HCT116 (cell line): Measurements from ENCODE around the gene CRY1. TPM values are rescaled to one million over a fixed set of nuclear protein-coding genes. Genes with fewer than 3 reads are reported as not detected.

Experiments used
- ATAC-seq: fragments of 200-7000 bp; cut with Tn5 transposase; 2 replicates; pipeline ENCODE4 v1.9.1; 2020; ENCODE audit warnings: mild to moderate bottlenecking, moderate library complexity
- BruUV-seq: library from RNA; stranded (reverse); fragments of 400-500 nt; replicated peaks from 2 replicates; lab custom pipeline; 2021; lab: Mats Ljungman, UMichigan
- CTCF ChIA-PET: fragments of 300-600 bp; sonication (Branson Sonifier 250); formaldehyde crosslinking; loops from one replicate; lab custom pipeline; 2021; ENCODE audit warnings: antibody characterized with exemption; lab: Charles Lee
- POLR2A ChIA-PET: fragments of 300-600, 350-600 bp; sonication (Branson Sonifier 250); formaldehyde crosslinking; loops from one replicate; lab custom pipeline; 2021; ENCODE audit warnings: antibody characterized with exemption; lab: Charles Lee
- RAD21 ChIA-PET, 2 experiments: fragments of 300-600 bp; sonication (Branson Sonifier 250); formaldehyde crosslinking; loops; one replicate each; lab custom pipeline; 2023; ENCODE audit warnings: low total read pairs in 2 of 2; ENCODE audit not compliant: uncharacterized antibody in 2 of 2, unreplicated experiment in 2 of 2, low non-redundant PET in 1 of 2; lab: Charles Lee
- DNase-seq: peaks from one replicate; pipeline ENCODE4 v3.0.0-alpha.2; 2010; ENCODE audit warnings: low read depth, low spot score
- H2AFZ ChIP-seq: fragments of 200-600 bp; shearing (Covaris generic), sonication (generic); 2 replicates; pipeline ENCODE4 v1.6.1; 2017; ENCODE audit warnings: low read depth, mixed run types, mixed read lengths, antibody characterized with exemption, low read length; ENCODE audit not compliant: poor library complexity, severe bottlenecking
- H3K27ac ChIP-seq: 2 replicates; pipeline ENCODE4 v1.5.1; 2012; ENCODE audit warnings: low read depth, low read length
- H3K27me3 ChIP-seq: fragments of 200-600 bp; sonication (generic); 2 replicates; pipeline ENCODE4 v1.6.1; 2016; ENCODE audit warnings: mixed run types, low read length, mixed read lengths; ENCODE audit not compliant: insufficient read depth
- H3K36me3 ChIP-seq, 2 experiments: fragments of 200-500 bp in 1 of 2; fragments of 200-600 bp in 1 of 2; sonication (Bioruptor generic) in 1 of 2; sonication (generic) in 1 of 2; 2 replicates each; pipeline versions ENCODE4 v1.5.1 to v1.6.1; 2014 to 2016; ENCODE audit warnings: low read length in 2 of 2, inconsistent platforms in 1 of 2, mixed read lengths in 1 of 2, mixed run types in 1 of 2; ENCODE audit not compliant: insufficient read depth in 2 of 2, control insufficient read depth in 1 of 2
- H3K4me1 ChIP-seq, 2 experiments: fragments of 200-600 bp in 1 of 2; sonication (generic) in 1 of 2; 2 replicates each; pipeline versions ENCODE4 v1.5.1 to v1.6.1; 2012 to 2017; ENCODE audit warnings: low read length in 2 of 2, inconsistent platforms in 1 of 2, mild to moderate bottlenecking in 1 of 2, mixed read lengths in 1 of 2, mixed run types in 1 of 2, moderate library complexity in 1 of 2; ENCODE audit not compliant: insufficient read depth in 2 of 2, control insufficient read depth in 1 of 2
- H3K4me2 ChIP-seq: fragments of 200-600 bp; sonication (generic); 2 replicates; pipeline ENCODE4 v1.6.1; 2017; ENCODE audit warnings: mixed run types, low read length, mixed read lengths
- H3K4me3 ChIP-seq, 2 experiments: fragments of 200-600 bp in 1 of 2; sonication (generic) in 1 of 2; replicated peaks in 1 of 2; 2 replicates each; pipeline ENCODE4 v1.5.1; 2011 to 2016; ENCODE audit warnings: low read length in 2 of 2, control low read depth in 1 of 2, low read depth in 1 of 2, mild to moderate bottlenecking in 1 of 2, mixed read lengths in 1 of 2, mixed run types in 1 of 2
- H3K79me2 ChIP-seq: fragments of 200-600 bp; sonication (generic); 2 replicates; pipeline ENCODE4 v1.6.1; 2017; ENCODE audit warnings: mild to moderate bottlenecking, mixed run types, low read length, moderate library complexity, mixed read lengths; ENCODE audit not compliant: insufficient read depth
- H3K9ac ChIP-seq: fragments of 200-600 bp; sonication (generic); 2 replicates; pipeline ENCODE4 v1.6.1; 2016; ENCODE audit warnings: low read length, mixed read lengths
- H3K9me2 ChIP-seq: fragments of 200-600 bp; sonication (generic), shearing (Covaris generic); 2 replicates; pipeline ENCODE4 v1.6.1; 2017; ENCODE audit warnings: mixed run types, mild to moderate bottlenecking, moderate library complexity; ENCODE audit not compliant: insufficient read depth
- H3K9me3 ChIP-seq, 2 experiments: fragments of 200-500 bp in 1 of 2; fragments of 200-600 bp in 1 of 2; sonication (Bioruptor generic) in 1 of 2; sonication (generic) in 1 of 2; 2 replicates each; pipeline ENCODE4 v1.6.1; 2014 to 2017; ENCODE audit warnings: low read length in 2 of 2, mixed read lengths in 2 of 2, inconsistent platforms in 1 of 2, low read depth in 1 of 2, mild to moderate bottlenecking in 1 of 2, mixed run types in 1 of 2, moderate library complexity in 1 of 2; ENCODE audit not compliant: control insufficient read depth in 1 of 2, insufficient read depth in 1 of 2
- H4K20me1 ChIP-seq: fragments of 200-600 bp; sonication (generic), shearing (Covaris generic); 2 replicates; pipeline ENCODE4 v1.6.1; 2017; ENCODE audit warnings: mixed run types, mild to moderate bottlenecking, moderate library complexity; ENCODE audit not compliant: insufficient read depth
- CEBPB ChIP-seq: IDR thresholded peaks from 2 replicates; pipeline ENCODE4 v1.6.1; 2012; ENCODE audit warnings: low read depth
- EGR1 ChIP-seq: IDR thresholded peaks from 2 replicates; pipeline ENCODE4 v1.6.1; 2012; ENCODE audit warnings: low read depth
- ELF1 ChIP-seq: IDR thresholded peaks from 2 replicates; pipeline ENCODE4 v1.6.1; 2012; ENCODE audit warnings: low read depth, borderline replicate concordance
- EZH2 ChIP-seq: fragments of 200-600 bp; sonication (generic); IDR thresholded peaks from 2 replicates; pipeline ENCODE4 v1.6.1; 2017; ENCODE audit warnings: antibody characterized with exemption, mixed run types
- FOSL1 ChIP-seq: IDR thresholded peaks from 2 replicates; pipeline ENCODE4 v1.6.1; 2012; ENCODE audit warnings: low read depth
- JUND ChIP-seq: IDR thresholded peaks from 2 replicates; pipeline ENCODE4 v1.6.1; 2012
- POLR2AphosphoS5 ChIP-seq: IDR thresholded peaks from 2 replicates; pipeline ENCODE4 v1.6.1; 2011; ENCODE audit warnings: mild to moderate bottlenecking, low read depth, low read length, moderate library complexity
- RAD21 ChIP-seq: IDR thresholded peaks from 2 replicates; pipeline ENCODE4 v1.6.1; 2012; ENCODE audit warnings: low read depth, mild to moderate bottlenecking
- SP1 ChIP-seq: IDR thresholded peaks from 2 replicates; pipeline ENCODE4 v1.6.1; 2012; ENCODE audit warnings: low read depth
- TCF7L2 ChIP-seq: IDR thresholded peaks from 2 replicates; pipeline ENCODE4 v1.7.0; 2011; ENCODE audit warnings: borderline replicate concordance, inconsistent platforms; ENCODE audit not compliant: insufficient read depth, insufficient read length; ENCODE audit errors: extremely low read depth
- YY1 ChIP-seq: IDR thresholded peaks from 2 replicates; pipeline ENCODE4 v1.6.1; 2011; ENCODE audit warnings: low read length, low read depth, moderate library complexity, mild to moderate bottlenecking; ENCODE audit not compliant: insufficient replicate concordance; ENCODE audit errors: extremely low read depth
- ZFX ChIP-seq: fragments of 450-650 bp; IDR thresholded peaks from 2 replicates; pipeline ENCODE4 v1.6.1; 2017
- intact Hi-C: fragments of 100-400 bp; cut with micrococcal nuclease; formaldehyde crosslinking; loops from 2 replicates; pipeline ENCODE4 v1.10.0; 2022
- total RNA-seq: library from RNA; stranded (reverse); gene quantifications from one replicate; pipeline ENCODE4 v1.2.1, GENCODE V29; 2021; ENCODE audit not compliant: unreplicated experiment
- TF ChIP-seq, protein P1 (sequence below): IDR thresholded peaks from 2 replicates; pipeline ENCODE4 v1.6.1; 2012
- TF ChIP-seq, protein P2 (sequence below), 3 experiments: fragments of 200-600 bp in 1 of 3; sonication (generic) in 1 of 3; IDR thresholded peaks in 2 of 3; conservative IDR thresholded peaks in 1 of 3; 2 replicates each; pipeline ENCODE4 v1.5.1; 2012 to 2017; ENCODE audit warnings: low read depth in 2 of 3, low read length in 2 of 3, antibody characterized with exemption in 1 of 3, borderline replicate concordance in 1 of 3, control low read depth in 1 of 3, mild to moderate bottlenecking in 1 of 3, mixed read lengths in 1 of 3, mixed run types in 1 of 3, moderate library complexity in 1 of 3; ENCODE audit not compliant: insufficient read depth in 1 of 3
- TF ChIP-seq, protein P3 (sequence below): IDR thresholded peaks from 2 replicates; pipeline ENCODE4 v1.6.1; 2012
- TF ChIP-seq, protein P4 (sequence below): IDR thresholded peaks from 2 replicates; pipeline ENCODE4 v1.6.1; 2012; ENCODE audit warnings: low read depth
- TF ChIP-seq, protein P5 (sequence below): IDR thresholded peaks from 2 replicates; pipeline ENCODE4 v1.6.1; 2011; ENCODE audit warnings: mild to moderate bottlenecking, low read length, moderate library complexity; ENCODE audit not compliant: insufficient replicate concordance; ENCODE audit errors: extremely low read depth

Gene CRY1
- total RNA-seq, 1 experiment from 2014 or later = 16.3 TPM

DNA sequence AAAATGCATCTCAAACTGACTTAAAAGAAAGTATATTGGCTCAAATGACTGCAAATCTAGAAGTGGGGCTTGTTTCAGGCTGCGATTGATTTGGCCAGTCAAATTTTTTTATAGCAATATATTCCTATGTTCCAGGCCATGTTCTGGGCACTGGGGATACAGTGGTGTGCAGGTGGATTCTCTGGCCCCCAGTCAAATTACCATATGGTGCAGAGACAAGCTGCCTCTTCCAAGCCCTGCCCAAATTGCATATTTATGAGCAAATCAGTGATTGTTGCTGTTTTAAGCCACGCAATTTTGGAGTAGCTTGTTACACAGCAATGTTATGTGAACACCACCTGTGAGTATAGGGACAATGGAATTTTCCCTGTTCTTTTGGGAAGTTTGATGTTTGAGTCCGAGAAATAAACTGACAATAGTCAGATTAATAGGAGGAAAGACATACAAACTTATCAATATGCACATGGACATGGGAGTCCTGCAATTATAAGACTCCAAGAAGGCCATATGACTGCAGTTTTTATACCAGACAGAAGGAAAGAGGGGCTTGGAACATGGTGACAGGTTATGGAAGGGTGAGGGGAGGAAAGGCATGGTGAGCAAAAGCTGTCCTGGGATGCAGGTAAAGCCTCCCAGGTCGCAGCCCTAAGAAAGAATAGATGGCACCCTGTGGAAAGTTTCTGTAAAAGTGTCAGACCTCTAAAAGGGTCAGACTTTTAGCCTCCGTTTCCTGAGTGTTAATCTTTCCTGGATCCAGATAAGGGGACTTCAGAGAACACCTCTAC lies 13.1 kb upstream of the CRY1 start:
- H3K9ac ChIP-seq = no peak overlapping the region
- H3K36me3 ChIP-seq = no peaks in the 10 kb centered on the region
- no peaks in the 10 kb centered on the region for H3K9me2 ChIP-seq
- no peak overlapping the region for H3K4me2 ChIP-seq
- no peak overlapping the region for H2AFZ ChIP-seq
- peaks cover 0 to 8% of the 10 kb centered on the region in 2 experiments; a peak in 1 of 4 replicates for H3K4me1 ChIP-seq
- no peak overlapping the region for H3K4me3 ChIP-seq
- no peaks in the 10 kb centered on the region for H3K27me3 ChIP-seq
- DNase-seq (no peak), ATAC-seq (no peak)
- no peak overlapping the region for H3K27ac ChIP-seq
- intact Hi-C loops = loop anchor here (10.0 kb wide), 1 partner anchor 722 kb away; no protein-coding TSS in a partner anchor
- POLR2A ChIA-PET = no interaction called here
- BruUV-seq = no TSS peak
- CTCF ChIA-PET = no interaction called here
- H4K20me1 ChIP-seq = no peaks in the 10 kb centered on the region
- H3K79me2 ChIP-seq = no peaks in the 10 kb centered on the region
- RAD21 ChIA-PET = no interaction called here
- no peaks in the 10 kb centered on the region for H3K9me3 ChIP-seq
- TF ChIP-seq, protein P1, sequence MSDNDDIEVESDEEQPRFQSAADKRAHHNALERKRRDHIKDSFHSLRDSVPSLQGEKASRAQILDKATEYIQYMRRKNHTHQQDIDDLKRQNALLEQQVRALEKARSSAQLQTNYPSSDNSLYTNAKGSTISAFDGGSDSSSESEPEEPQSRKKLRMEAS = no peak
- TF ChIP-seq ZFX (no peak), JUND (no peak), FOSL1 (no peak), POLR2AphosphoS5 (no peak), YY1 (no peak), SP1 (no peak), RAD21 (no peak), EGR1 (no peak), EZH2 (no peak), ELF1 (no peak), TCF7L2 (no peak), CEBPB (no peak)
- TF ChIP-seq, protein P2, sequence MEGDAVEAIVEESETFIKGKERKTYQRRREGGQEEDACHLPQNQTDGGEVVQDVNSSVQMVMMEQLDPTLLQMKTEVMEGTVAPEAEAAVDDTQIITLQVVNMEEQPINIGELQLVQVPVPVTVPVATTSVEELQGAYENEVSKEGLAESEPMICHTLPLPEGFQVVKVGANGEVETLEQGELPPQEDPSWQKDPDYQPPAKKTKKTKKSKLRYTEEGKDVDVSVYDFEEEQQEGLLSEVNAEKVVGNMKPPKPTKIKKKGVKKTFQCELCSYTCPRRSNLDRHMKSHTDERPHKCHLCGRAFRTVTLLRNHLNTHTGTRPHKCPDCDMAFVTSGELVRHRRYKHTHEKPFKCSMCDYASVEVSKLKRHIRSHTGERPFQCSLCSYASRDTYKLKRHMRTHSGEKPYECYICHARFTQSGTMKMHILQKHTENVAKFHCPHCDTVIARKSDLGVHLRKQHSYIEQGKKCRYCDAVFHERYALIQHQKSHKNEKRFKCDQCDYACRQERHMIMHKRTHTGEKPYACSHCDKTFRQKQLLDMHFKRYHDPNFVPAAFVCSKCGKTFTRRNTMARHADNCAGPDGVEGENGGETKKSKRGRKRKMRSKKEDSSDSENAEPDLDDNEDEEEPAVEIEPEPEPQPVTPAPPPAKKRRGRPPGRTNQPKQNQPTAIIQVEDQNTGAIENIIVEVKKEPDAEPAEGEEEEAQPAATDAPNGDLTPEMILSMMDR (IDR thresholded peaks at IDR 0.05 in 2 of 3, conservative IDR thresholded peaks at IDR 0.05 in 1 of 3; ENCODE audit: borderline replicate concordance in 1 of 3, insufficient read depth in 1 of 3, low read depth in 2 of 3, low read length in 2 of 3) = no peak
- TF ChIP-seq, protein P3, sequence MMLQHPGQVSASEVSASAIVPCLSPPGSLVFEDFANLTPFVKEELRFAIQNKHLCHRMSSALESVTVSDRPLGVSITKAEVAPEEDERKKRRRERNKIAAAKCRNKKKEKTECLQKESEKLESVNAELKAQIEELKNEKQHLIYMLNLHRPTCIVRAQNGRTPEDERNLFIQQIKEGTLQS = no peak
- TF ChIP-seq, protein P4, sequence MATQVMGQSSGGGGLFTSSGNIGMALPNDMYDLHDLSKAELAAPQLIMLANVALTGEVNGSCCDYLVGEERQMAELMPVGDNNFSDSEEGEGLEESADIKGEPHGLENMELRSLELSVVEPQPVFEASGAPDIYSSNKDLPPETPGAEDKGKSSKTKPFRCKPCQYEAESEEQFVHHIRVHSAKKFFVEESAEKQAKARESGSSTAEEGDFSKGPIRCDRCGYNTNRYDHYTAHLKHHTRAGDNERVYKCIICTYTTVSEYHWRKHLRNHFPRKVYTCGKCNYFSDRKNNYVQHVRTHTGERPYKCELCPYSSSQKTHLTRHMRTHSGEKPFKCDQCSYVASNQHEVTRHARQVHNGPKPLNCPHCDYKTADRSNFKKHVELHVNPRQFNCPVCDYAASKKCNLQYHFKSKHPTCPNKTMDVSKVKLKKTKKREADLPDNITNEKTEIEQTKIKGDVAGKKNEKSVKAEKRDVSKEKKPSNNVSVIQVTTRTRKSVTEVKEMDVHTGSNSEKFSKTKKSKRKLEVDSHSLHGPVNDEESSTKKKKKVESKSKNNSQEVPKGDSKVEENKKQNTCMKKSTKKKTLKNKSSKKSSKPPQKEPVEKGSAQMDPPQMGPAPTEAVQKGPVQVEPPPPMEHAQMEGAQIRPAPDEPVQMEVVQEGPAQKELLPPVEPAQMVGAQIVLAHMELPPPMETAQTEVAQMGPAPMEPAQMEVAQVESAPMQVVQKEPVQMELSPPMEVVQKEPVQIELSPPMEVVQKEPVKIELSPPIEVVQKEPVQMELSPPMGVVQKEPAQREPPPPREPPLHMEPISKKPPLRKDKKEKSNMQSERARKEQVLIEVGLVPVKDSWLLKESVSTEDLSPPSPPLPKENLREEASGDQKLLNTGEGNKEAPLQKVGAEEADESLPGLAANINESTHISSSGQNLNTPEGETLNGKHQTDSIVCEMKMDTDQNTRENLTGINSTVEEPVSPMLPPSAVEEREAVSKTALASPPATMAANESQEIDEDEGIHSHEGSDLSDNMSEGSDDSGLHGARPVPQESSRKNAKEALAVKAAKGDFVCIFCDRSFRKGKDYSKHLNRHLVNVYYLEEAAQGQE = no peak
- TF ChIP-seq, protein P5, sequence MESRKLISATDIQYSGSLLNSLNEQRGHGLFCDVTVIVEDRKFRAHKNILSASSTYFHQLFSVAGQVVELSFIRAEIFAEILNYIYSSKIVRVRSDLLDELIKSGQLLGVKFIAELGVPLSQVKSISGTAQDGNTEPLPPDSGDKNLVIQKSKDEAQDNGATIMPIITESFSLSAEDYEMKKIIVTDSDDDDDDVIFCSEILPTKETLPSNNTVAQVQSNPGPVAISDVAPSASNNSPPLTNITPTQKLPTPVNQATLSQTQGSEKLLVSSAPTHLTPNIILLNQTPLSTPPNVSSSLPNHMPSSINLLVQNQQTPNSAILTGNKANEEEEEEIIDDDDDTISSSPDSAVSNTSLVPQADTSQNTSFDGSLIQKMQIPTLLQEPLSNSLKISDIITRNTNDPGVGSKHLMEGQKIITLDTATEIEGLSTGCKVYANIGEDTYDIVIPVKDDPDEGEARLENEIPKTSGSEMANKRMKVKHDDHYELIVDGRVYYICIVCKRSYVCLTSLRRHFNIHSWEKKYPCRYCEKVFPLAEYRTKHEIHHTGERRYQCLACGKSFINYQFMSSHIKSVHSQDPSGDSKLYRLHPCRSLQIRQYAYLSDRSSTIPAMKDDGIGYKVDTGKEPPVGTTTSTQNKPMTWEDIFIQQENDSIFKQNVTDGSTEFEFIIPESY = no peak
